ENCODE data around the gene C9orf43. TPM values are rescaled to one million over a fixed set of nuclear protein-coding genes. Genes with fewer than 3 reads are reported as not detected.
A peak's percentile ranks its signal among the peaks of the same experiment; 100 is the strongest.

C9orf43 gene
- total and polyA plus RNA-seq, 2 donors (not counting 3 experiments of a cell fraction or from before 2014, with no cell fraction given): 0.25 to 0.66 TPM

- no peak overlapping the region for H3K9ac ChIP-seq (replicated peaks; ENCODE audit: extremely low read depth, insufficient read depth, low read length)
- no peak for FAIRE-seq
- ChIA-PET CTCF (interaction anchor here (1.5 to 1.9 kb wide), 2 partner anchors 11 to 22 kb away, joined by 4 to 6 read pairs; partner anchors contain the start of gene WDR31), POLR2A (no interaction called here)
- H3K27ac ChIP-seq (ENCODE audit: insufficient read depth, low read depth, low read length): no peak overlapping the region
- no peaks in the 10 kb centered on the region for H3K9me3 ChIP-seq (replicated peaks; ENCODE audit: control insufficient read depth, insufficient read depth, low read length)
- no peaks in the 10 kb centered on the region for H3K36me3 ChIP-seq (ENCODE audit: control insufficient read depth in 2 of 2, extremely low read depth in 1 of 2, insufficient read depth in 2 of 2, low read length in 2 of 2)
- BruUV-seq (replicated peaks): no TSS peak
- peaks cover 4 to 8% of the 10 kb centered on the region in 2 experiments for H3K27me3 ChIP-seq (ENCODE audit: control insufficient read depth in 2 of 2, insufficient read depth in 2 of 2, low read length in 2 of 2)
- H3K9me1 ChIP-seq (replicated peaks; ENCODE audit: control insufficient read depth, extremely low read depth, insufficient read depth, low read length): no peaks in the 10 kb centered on the region
- TF ChIP-seq CTCF (IDR thresholded peaks at IDR 0.05; ENCODE audit: extremely low read depth in 1 of 2, insufficient read depth in 1 of 2, low read depth in 1 of 2, low read length in 2 of 2) (no peak), GATA2 (IDR thresholded peaks at IDR 0.05; ENCODE audit: insufficient read depth, insufficient read length, low read depth, low read length) (peak; percentile 54), POLR2A (IDR thresholded peaks at IDR 0.05; ENCODE audit: low read depth, low read length) (no peak), FOS (IDR thresholded peaks at IDR 0.05; ENCODE audit: borderline replicate concordance, insufficient read depth, low read length) (peak; percentile 6), MYC (IDR thresholded peaks at IDR 0.05; ENCODE audit: low read depth, low read length) (no peak)
- intact Hi-C loops (cut with micrococcal nuclease) (no loop called here), dilution Hi-C loops (cut with MboI; ENCODE audit: extremely low pct_ligation_motif_present, low sequenced_read_pairs) (no loop called here)
- no peaks in the 10 kb centered on the region for H3K79me2 ChIP-seq (ENCODE audit: control insufficient read depth, insufficient read depth, low read length)
- H4K20me1 ChIP-seq (replicated peaks; ENCODE audit: control insufficient read depth, extremely low read depth, insufficient read depth, low read length): no peaks in the 10 kb centered on the region
- peak; percentile 35 for DNase-seq (ENCODE audit: low read depth, low spot score)
- no peak overlapping the region for H3K4me2 ChIP-seq (ENCODE audit: insufficient read depth, low read length)
- H3K4me1 ChIP-seq (ENCODE audit: control insufficient read depth, extremely low read depth, insufficient read depth, low read length): no peaks in the 10 kb centered on the region
- no peak overlapping the region for H2AFZ ChIP-seq (ENCODE audit: low read depth, low read length)
- no peak overlapping the region for H3K4me3 ChIP-seq (replicated peaks in 1 of 3; ENCODE audit: insufficient read depth in 1 of 3, low read depth in 1 of 3, low read length in 3 of 3)
Measured at GRCh38 chr9:113361304-113362018, 49.1 kb upstream of the C9orf43 start.

GRCh38 chr9:113363336-113363735, 47.2 kb upstream of the C9orf43 start:
- Histone ChIP-seq H3K9me3 (replicated peaks; ENCODE audit: control insufficient read depth, insufficient read depth, low read length) (no peaks in the 10 kb centered on the region), H3K9ac (replicated peaks; ENCODE audit: extremely low read depth, insufficient read depth, low read length) (no peak overlapping the region), H4K20me1 (replicated peaks; ENCODE audit: control insufficient read depth, extremely low read depth, insufficient read depth, low read length) (no peaks in the 10 kb centered on the region), H3K9me1 (replicated peaks; ENCODE audit: control insufficient read depth, extremely low read depth, insufficient read depth, low read length) (no peaks in the 10 kb centered on the region), H3K4me2 (ENCODE audit: insufficient read depth, low read length) (no peak overlapping the region), H3K4me3 (replicated peaks in 1 of 3; ENCODE audit: insufficient read depth in 1 of 3, low read depth in 1 of 3, low read length in 3 of 3) (no peak overlapping the region), H3K79me2 (ENCODE audit: control insufficient read depth, insufficient read depth, low read length) (no peaks in the 10 kb centered on the region), H3K4me1 (ENCODE audit: control insufficient read depth, extremely low read depth, insufficient read depth, low read length) (no peaks in the 10 kb centered on the region), H3K36me3 (ENCODE audit: control insufficient read depth in 2 of 2, extremely low read depth in 1 of 2, insufficient read depth in 2 of 2, low read length in 2 of 2) (no peaks in the 10 kb centered on the region), H2AFZ (ENCODE audit: low read depth, low read length) (no peak overlapping the region), H3K27me3 (ENCODE audit: control insufficient read depth in 2 of 2, insufficient read depth in 2 of 2, low read length in 2 of 2) (peaks cover 4 to 7% of the 10 kb centered on the region in 2 experiments), H3K27ac (ENCODE audit: insufficient read depth, low read depth, low read length) (no peak overlapping the region)
- no peak for FAIRE-seq
- DNase-seq (ENCODE audit: low read depth, low spot score): no peak
- BruUV-seq (replicated peaks): no TSS peak
- intact Hi-C loops (cut with micrococcal nuclease) (no loop called here), dilution Hi-C loops (cut with MboI; ENCODE audit: extremely low pct_ligation_motif_present, low sequenced_read_pairs) (no loop called here)
- ChIA-PET CTCF (no interaction called here), POLR2A (no interaction called here)
- TF ChIP-seq POLR2A (IDR thresholded peaks at IDR 0.05; ENCODE audit: low read depth, low read length) (no peak), FOS (IDR thresholded peaks at IDR 0.05; ENCODE audit: borderline replicate concordance, insufficient read depth, low read length) (no peak)
